ENCODE data around the gene ADGRF4.

The ADGRF4 gene

DNA sequence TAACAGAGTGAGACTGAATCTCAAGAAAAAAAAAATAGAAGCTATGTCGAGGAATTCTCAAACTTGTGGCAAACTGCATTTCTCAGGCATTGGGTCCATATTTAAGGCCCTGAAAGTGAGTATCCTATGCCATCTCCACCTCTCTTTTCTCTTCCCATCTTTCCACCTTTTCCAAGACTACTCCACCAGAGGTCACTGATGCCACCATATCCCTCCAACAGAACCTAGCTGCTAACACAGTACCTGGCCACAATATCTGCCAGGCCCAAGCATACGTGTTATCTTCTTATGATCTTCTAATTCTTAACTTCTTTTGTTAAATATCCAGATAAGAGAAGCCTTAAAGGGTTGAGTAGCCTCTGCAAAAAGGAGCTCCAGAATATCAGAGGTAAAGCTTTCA, 8.2 kb upstream of the ADGRF4 start:
- Histone ChIP-seq H3K9me2 (replicated peaks; ENCODE audit: insufficient read depth, low read length) (no peaks in the 10 kb centered on the region), H3K9me3 (replicated peaks; ENCODE audit: insufficient read depth, low read length) (no peaks in the 10 kb centered on the region), H3K9ac (ENCODE audit: low read length) (no peak overlapping the region), H3K4me3 (ENCODE audit: low read length) (no peak overlapping the region), H4K20me1 (ENCODE audit: insufficient read depth, low read length) (no peaks in the 10 kb centered on the region), H3K27ac (ENCODE audit: low read length) (no peak overlapping the region), H3K4me2 (ENCODE audit: low read depth, low read length) (no peak overlapping the region), H3K79me2 (ENCODE audit: low read length) (no peaks in the 10 kb centered on the region), H3F3A (ENCODE audit: insufficient read depth, low read length) (no peaks in the 10 kb centered on the region), H3K4me1 (ENCODE audit: low read length) (no peaks in the 10 kb centered on the region), H3K36me3 (replicated peaks; ENCODE audit: insufficient read depth, low read length) (no peaks in the 10 kb centered on the region), H2AFZ (ENCODE audit: low read length) (no peak overlapping the region), H3K27me3 (replicated peaks; ENCODE audit: insufficient read depth, low read length) (no peaks in the 10 kb centered on the region)
- TF ChIP-seq, protein P1, sequence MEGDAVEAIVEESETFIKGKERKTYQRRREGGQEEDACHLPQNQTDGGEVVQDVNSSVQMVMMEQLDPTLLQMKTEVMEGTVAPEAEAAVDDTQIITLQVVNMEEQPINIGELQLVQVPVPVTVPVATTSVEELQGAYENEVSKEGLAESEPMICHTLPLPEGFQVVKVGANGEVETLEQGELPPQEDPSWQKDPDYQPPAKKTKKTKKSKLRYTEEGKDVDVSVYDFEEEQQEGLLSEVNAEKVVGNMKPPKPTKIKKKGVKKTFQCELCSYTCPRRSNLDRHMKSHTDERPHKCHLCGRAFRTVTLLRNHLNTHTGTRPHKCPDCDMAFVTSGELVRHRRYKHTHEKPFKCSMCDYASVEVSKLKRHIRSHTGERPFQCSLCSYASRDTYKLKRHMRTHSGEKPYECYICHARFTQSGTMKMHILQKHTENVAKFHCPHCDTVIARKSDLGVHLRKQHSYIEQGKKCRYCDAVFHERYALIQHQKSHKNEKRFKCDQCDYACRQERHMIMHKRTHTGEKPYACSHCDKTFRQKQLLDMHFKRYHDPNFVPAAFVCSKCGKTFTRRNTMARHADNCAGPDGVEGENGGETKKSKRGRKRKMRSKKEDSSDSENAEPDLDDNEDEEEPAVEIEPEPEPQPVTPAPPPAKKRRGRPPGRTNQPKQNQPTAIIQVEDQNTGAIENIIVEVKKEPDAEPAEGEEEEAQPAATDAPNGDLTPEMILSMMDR (IDR thresholded peaks at IDR 0.05; ENCODE audit: low read length): no peak
- TF ChIP-seq EZH2phosphoT487 (IDR thresholded peaks at IDR 0.05; ENCODE audit: low read length) (no peak), EZH2 (optimal IDR thresholded peaks at IDR 0.05; ENCODE audit: low read depth, low read length) (no peak)
- DNase-seq: no peak

DNA sequence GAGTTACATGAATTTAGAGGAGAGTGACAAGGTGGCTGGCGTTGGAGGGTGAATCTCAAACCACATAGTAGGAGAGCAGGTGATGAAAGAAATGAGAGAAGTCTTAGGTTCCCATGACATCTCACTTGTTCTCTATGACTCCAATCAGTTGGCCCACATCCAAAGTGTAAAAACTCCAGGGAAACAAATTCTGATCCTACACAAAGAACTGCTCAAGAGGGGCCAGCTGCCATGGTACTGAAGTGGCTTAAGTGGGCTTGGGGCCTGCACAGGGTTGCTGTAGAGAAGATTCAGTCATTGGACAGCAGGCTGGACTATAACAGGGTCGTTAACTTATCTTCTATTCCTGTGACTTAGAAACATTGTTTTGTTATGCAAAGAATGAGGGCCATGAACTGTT, 7.6 kb upstream of the ADGRF4 start:
- Histone ChIP-seq H3K79me2 (ENCODE audit: low read length) (no peaks in the 10 kb centered on the region), H3K36me3 (replicated peaks; ENCODE audit: insufficient read depth, low read length) (no peaks in the 10 kb centered on the region), H3K9me3 (replicated peaks; ENCODE audit: insufficient read depth, low read length) (no peaks in the 10 kb centered on the region), H2AFZ (ENCODE audit: low read length) (no peak overlapping the region), H3K9me2 (replicated peaks; ENCODE audit: insufficient read depth, low read length) (no peaks in the 10 kb centered on the region), H3K4me3 (ENCODE audit: low read length) (no peak overlapping the region), H3K4me2 (ENCODE audit: low read depth, low read length) (no peak overlapping the region), H3F3A (ENCODE audit: insufficient read depth, low read length) (no peaks in the 10 kb centered on the region), H3K27ac (ENCODE audit: low read length) (no peak overlapping the region), H3K9ac (ENCODE audit: low read length) (no peak overlapping the region), H3K4me1 (ENCODE audit: low read length) (no peaks in the 10 kb centered on the region), H4K20me1 (ENCODE audit: insufficient read depth, low read length) (no peaks in the 10 kb centered on the region), H3K27me3 (replicated peaks; ENCODE audit: insufficient read depth, low read length) (no peaks in the 10 kb centered on the region)
- TF ChIP-seq, protein P1 (IDR thresholded peaks at IDR 0.05; ENCODE audit: low read length): no peak
- TF ChIP-seq EZH2phosphoT487 (IDR thresholded peaks at IDR 0.05; ENCODE audit: low read length): no peak
- no peak for TF ChIP-seq EZH2 (optimal IDR thresholded peaks at IDR 0.05; ENCODE audit: low read depth, low read length)
- DNase-seq: no peak

DNA sequence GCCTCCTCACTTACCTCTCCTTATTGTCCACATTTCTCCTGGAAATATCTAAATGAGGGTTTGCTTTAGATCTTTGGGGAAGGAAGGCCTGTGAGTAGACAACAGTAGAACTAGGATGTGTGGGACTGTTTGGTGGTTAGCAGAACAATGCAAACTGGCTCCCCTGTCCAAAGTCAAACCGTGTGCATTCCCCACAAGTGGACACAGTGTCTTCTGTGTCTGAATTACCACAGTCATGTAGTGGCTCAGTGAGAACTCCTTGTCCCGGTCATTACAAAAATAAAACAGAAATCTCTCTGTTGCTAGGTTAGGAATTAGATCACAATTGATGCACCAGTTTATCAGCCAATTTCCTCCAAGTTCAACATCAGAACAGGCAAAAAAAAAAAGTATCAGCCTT, 455 bp upstream of the ADGRF4 start:
- Histone ChIP-seq H3K9me3 (replicated peaks; ENCODE audit: insufficient read depth, low read length) (no peaks in the 10 kb centered on the region), H2AFZ (ENCODE audit: low read length) (no peak overlapping the region), H3K79me2 (ENCODE audit: low read length) (no peaks in the 10 kb centered on the region), H3K36me3 (replicated peaks; ENCODE audit: insufficient read depth, low read length) (no peaks in the 10 kb centered on the region), H3K9ac (ENCODE audit: low read length) (no peak overlapping the region), H3K27me3 (replicated peaks; ENCODE audit: insufficient read depth, low read length) (peaks cover under 1% of the 10 kb centered on the region; the same call in 1 of the 2 replicates), H3F3A (ENCODE audit: insufficient read depth, low read length) (no peaks in the 10 kb centered on the region), H4K20me1 (ENCODE audit: insufficient read depth, low read length) (no peaks in the 10 kb centered on the region), H3K4me2 (ENCODE audit: low read depth, low read length) (no peak overlapping the region), H3K27ac (ENCODE audit: low read length) (no peak overlapping the region), H3K9me2 (replicated peaks; ENCODE audit: insufficient read depth, low read length) (no peaks in the 10 kb centered on the region), H3K4me3 (ENCODE audit: low read length) (no peak overlapping the region), H3K4me1 (ENCODE audit: low read length) (no peaks in the 10 kb centered on the region)
- no peak for TF ChIP-seq EZH2phosphoT487 (IDR thresholded peaks at IDR 0.05; ENCODE audit: low read length)
- no peak for TF ChIP-seq EZH2 (optimal IDR thresholded peaks at IDR 0.05; ENCODE audit: low read depth, low read length)
- TF ChIP-seq, protein P1 (IDR thresholded peaks at IDR 0.05; ENCODE audit: low read length): no peak
- no peak for DNase-seq
